Transverse colon (tissue), 4 donors: ENCODE data around the gene ATOSB.

Source experiments
- POLR2AphosphoS5 ChIP-seq, 3 donors: sonication (generic); formaldehyde crosslinking; IDR thresholded peaks; one replicate each; pipeline ENCODE4 v1.6.1; 2016; ENCODE audit warnings: antibody characterized with exemption in 3 of 3
- TF ChIP-seq, protein P1 (sequence below), 5 experiments: fragments of 200-600 bp in 3 of 5; fragments of 450-650 bp in 2 of 5; sonication (generic) in 3 of 5; IDR thresholded peaks; 1 replicate in 2 of 5; 2 replicates in 3 of 5; pipeline ENCODE4 v1.5.1; 2016 to 2017; ENCODE audit warnings: antibody characterized with exemption in 5 of 5, inconsistent platforms in 3 of 5, mild to moderate bottlenecking in 2 of 5, moderate library complexity in 1 of 5

DNA sequence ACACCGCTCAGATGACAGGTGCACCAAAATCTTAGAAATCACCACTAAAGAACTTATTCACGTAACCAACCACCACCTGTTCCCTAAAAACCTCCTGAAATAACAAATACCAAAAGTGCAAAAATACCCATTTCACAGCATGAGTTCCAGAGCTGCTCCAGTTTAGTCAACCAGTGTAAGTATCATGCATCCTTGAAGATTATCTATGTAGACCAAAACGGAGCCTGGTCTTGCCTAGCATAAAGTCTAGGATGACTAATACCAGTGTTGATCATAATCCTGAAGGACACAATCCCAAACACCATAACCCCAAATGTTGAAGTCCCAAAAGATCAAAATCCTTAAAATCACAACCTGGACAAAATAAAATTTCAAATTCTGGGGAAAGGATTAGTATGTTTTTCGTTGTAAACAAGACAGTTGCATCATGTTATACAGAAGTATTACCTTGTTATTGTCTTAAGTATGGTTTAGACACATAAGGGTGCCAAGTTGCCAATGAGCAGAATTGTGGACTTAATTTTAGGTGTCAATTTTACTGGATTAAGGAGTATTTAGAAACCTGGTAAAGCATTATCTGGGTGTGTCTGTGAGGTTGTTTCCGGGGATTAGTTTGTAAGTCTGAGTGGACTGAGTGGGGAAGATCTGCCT lies 61.4 kb downstream of the ATOSB start:
- no peak for TF ChIP-seq POLR2AphosphoS5 (IDR thresholded peaks at IDR 0.05)
- TF ChIP-seq, protein P1, sequence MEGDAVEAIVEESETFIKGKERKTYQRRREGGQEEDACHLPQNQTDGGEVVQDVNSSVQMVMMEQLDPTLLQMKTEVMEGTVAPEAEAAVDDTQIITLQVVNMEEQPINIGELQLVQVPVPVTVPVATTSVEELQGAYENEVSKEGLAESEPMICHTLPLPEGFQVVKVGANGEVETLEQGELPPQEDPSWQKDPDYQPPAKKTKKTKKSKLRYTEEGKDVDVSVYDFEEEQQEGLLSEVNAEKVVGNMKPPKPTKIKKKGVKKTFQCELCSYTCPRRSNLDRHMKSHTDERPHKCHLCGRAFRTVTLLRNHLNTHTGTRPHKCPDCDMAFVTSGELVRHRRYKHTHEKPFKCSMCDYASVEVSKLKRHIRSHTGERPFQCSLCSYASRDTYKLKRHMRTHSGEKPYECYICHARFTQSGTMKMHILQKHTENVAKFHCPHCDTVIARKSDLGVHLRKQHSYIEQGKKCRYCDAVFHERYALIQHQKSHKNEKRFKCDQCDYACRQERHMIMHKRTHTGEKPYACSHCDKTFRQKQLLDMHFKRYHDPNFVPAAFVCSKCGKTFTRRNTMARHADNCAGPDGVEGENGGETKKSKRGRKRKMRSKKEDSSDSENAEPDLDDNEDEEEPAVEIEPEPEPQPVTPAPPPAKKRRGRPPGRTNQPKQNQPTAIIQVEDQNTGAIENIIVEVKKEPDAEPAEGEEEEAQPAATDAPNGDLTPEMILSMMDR (IDR thresholded peaks at IDR 0.05), result no peak
